ENCODE measurements around the gene LRRC2. TPM values are rescaled to one million over a fixed set of nuclear protein-coding genes. Genes with fewer than 3 reads are reported as not detected.

The LRRC2 gene
- total and polyA plus RNA-seq, 10 donors: 0.59 to 10.9 (median 5.0) TPM

DNA sequence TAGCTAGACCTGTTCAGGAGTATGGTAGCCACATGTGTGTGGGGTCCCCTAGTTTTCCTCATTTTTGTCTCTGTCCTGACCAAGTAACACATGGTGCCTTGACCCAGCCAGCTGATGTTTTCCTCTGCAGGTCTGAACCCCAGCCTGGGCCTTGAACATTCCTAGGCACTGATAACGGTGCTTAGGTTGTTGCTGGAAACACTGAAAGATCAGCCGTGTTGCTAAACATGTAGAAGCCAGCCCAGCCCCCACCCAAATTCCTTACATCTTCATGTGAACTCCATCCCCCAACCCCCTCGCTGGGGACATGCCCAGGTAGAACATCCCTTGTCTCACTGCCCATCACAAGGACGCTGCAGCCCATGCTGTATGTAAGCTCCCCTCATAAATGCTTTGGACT, 49.6 kb downstream of the LRRC2 start:
- 87 to 98% (median 90%) methylated on average over 4 of the region's 4 CpGs for WGBS, 5 donors
- intact Hi-C loops (cut with DNase I; ENCODE audit: low total_unique reads): no loop called here
- Histone ChIP-seq H3K27me3 (replicated peaks in 1 of 7) (no peaks in the 10 kb centered on the region), H3K4me3 (no peak overlapping the region), H3K9me3 (no peaks in the 10 kb centered on the region), H3K36me3 (no peaks in the 10 kb centered on the region), H3K4me1 (peaks cover 0 to 4% (median 0%) of the 10 kb centered on the region in 6 donors), H3K27ac (no peak overlapping the region)
- TF ChIP-seq CTCF (IDR thresholded peaks at IDR 0.05 in 8 of 11, conservative IDR thresholded peaks at IDR 0.05 in 3 of 11) (no peak), POLR2A (IDR thresholded peaks at IDR 0.05) (no peak), POLR2AphosphoS5 (IDR thresholded peaks at IDR 0.05) (no peak)
- DNase-seq: no peak

- Histone ChIP-seq H3K4me3 (no peak overlapping the region), H3K36me3 (no peaks in the 10 kb centered on the region), H3K27ac (no peak overlapping the region), H3K4me1 (no peaks in the 10 kb centered on the region), H3K9me3 (no peaks in the 10 kb centered on the region), H3K27me3 (replicated peaks in 1 of 7) (no peaks in the 10 kb centered on the region)
- TF ChIP-seq POLR2A (IDR thresholded peaks at IDR 0.05) (no peak), CTCF (IDR thresholded peaks at IDR 0.05 in 8 of 11, conservative IDR thresholded peaks at IDR 0.05 in 3 of 11) (no peak), POLR2AphosphoS5 (IDR thresholded peaks at IDR 0.05) (no peak)
- intact Hi-C loops (cut with DNase I; ENCODE audit: low total_unique reads): no loop called here
- 83 to 88% (median 86%) methylated on average over 2 of the region's 2 CpGs for WGBS, 5 donors
- no peak for DNase-seq
Measured at GRCh38 chr3:46512191-46512749, 53.8 kb downstream of the LRRC2 start.

DNA sequence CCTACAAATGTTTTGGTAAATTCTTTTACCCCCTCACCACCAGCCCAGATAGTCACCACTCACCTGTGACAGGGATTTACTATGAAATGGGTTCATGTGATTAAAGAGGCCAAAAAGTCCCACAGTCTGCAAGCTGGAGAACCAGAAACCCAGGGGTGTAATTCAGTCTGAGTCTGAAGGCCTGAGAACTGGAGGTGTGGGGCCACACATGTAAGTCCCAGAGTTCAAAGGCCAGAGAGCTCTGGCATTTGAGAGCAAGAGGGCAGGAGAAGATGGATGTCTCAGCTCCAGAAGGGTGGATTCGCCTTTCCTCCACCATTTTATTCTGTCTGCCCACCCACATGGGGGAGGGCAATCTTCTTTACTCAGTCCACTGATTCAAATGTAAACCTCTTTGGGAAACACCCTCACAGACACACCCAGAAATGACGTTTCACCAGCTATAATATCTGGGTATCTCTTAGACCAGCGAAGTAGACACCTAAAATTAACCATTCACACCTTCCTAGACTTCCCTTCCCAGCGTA, 56.4 kb downstream of the LRRC2 start:
- Histone ChIP-seq H3K4me3 (no peak overlapping the region), H3K4me1 (no peaks in the 10 kb centered on the region), H3K27ac (no peak overlapping the region), H3K36me3 (no peaks in the 10 kb centered on the region), H3K9me3 (no peaks in the 10 kb centered on the region), H3K27me3 (replicated peaks in 1 of 7) (no peaks in the 10 kb centered on the region)
- no peak for DNase-seq
- WGBS, 5 donors: 65 to 90% (median 82%) methylated on average over 4 of the region's 4 CpGs
- TF ChIP-seq POLR2AphosphoS5 (IDR thresholded peaks at IDR 0.05) (no peak), CTCF (IDR thresholded peaks at IDR 0.05 in 8 of 11, conservative IDR thresholded peaks at IDR 0.05 in 3 of 11) (no peak), POLR2A (IDR thresholded peaks at IDR 0.05) (no peak)
- intact Hi-C loops (cut with DNase I; ENCODE audit: low total_unique reads): no loop called here

GRCh38 chr3:46508850-46509591, 57.1 kb downstream of the LRRC2 start:
- H3K4me1 ChIP-seq: no peaks in the 10 kb centered on the region
- H3K27ac ChIP-seq: no peak overlapping the region
- H3K4me3 ChIP-seq: no peak overlapping the region
- no peaks in the 10 kb centered on the region for H3K36me3 ChIP-seq
- TF ChIP-seq POLR2AphosphoS5 (IDR thresholded peaks at IDR 0.05): no peak
- no peak for TF ChIP-seq CTCF (IDR thresholded peaks at IDR 0.05 in 8 of 11, conservative IDR thresholded peaks at IDR 0.05 in 3 of 11)
- intact Hi-C loops (cut with DNase I; ENCODE audit: low total_unique reads): no loop called here
- WGBS, 5 donors: 93 to 99% (median 94%) methylated on average over 4 of the region's 4 CpGs
- no peaks in the 10 kb centered on the region for H3K9me3 ChIP-seq
- DNase-seq: no peak
- H3K27me3 ChIP-seq (replicated peaks in 1 of 7): no peaks in the 10 kb centered on the region
